HepG2 (cell line): ENCODE data around the gene SLC16A3. TPM values are rescaled to one million over a fixed set of nuclear protein-coding genes. Genes with fewer than 3 reads are reported as not detected.

ENCODE experiments used
- FOXP4 ChIP-seq: sonication (generic); formaldehyde crosslinking; IDR thresholded peaks from 2 replicates; pipeline ENCODE4 v1.4.0; 2020; ENCODE audit warnings: missing genetic modification reagents
- HNF1A ChIP-seq, 2 experiments: sonication (generic) in 1 of 2; formaldehyde crosslinking in 1 of 2; IDR thresholded peaks; 2 replicates each; pipeline versions ENCODE4 v1.4.0 to v1.6.1; 2016 to 2020; ENCODE audit warnings: borderline replicate concordance in 1 of 2, low read depth in 1 of 2, mild to moderate bottlenecking in 1 of 2, missing genetic modification reagents in 1 of 2
- IRF2 ChIP-seq: IDR thresholded peaks from 2 replicates; pipeline ENCODE4 v1.6.1; 2018; ENCODE audit warnings: missing genetic modification reagents, missing compliant biosample characterization
- MED13 ChIP-seq: sonication (generic); formaldehyde crosslinking; IDR thresholded peaks from 2 replicates; pipeline ENCODE4 v1.5.0; 2020; ENCODE audit warnings: missing genetic modification reagents
- PAF1 ChIP-seq: IDR thresholded peaks from 2 replicates; pipeline ENCODE4 v1.6.1; 2016; ENCODE audit warnings: missing genetic modification reagents, missing compliant biosample characterization
- THYN1 ChIP-seq: sonication (generic); formaldehyde crosslinking; IDR thresholded peaks from 2 replicates; pipeline ENCODE4 v1.8.1; 2023; ENCODE audit warnings: low read depth, mild to moderate bottlenecking, moderate library complexity, missing genetic modification reagents, borderline replicate concordance
- ZHX1 ChIP-seq: sonication (generic); formaldehyde crosslinking; IDR thresholded peaks from 2 replicates; pipeline ENCODE4 v1.8.1; 2022; ENCODE audit warnings: low read depth, mild to moderate bottlenecking, missing genetic modification reagents
- ZNF713 ChIP-seq: sonication (generic); formaldehyde crosslinking; IDR thresholded peaks from 2 replicates; pipeline ENCODE4 v1.4.0; 2020; ENCODE audit warnings: mild to moderate bottlenecking, missing genetic modification reagents
- polyA plus RNA-seq, 8 experiments: library from polyadenylated mRNA; depleted of rRNA in 3 of 8; stranded (reverse) in 7 of 8; unstranded in 1 of 8; fragments of >200 nt; fragmentation: Illumina TruSeq in 4 of 8; extraction: Trizol in 4 of 8; gene quantifications; 2 replicates each; pipeline versions ENCODE4 v1.2.1 to v1.2.3, GENCODE V29; 2011 to 2016; ENCODE audit warnings: low read depth in 4 of 8, missing spikeins in 1 of 8, mixed read lengths in 1 of 8; ENCODE audit not compliant: insufficient read depth in 1 of 8
- total RNA-seq, 5 experiments: library from RNA; depleted of rRNA; stranded (reverse); fragments of >200 nt; fragmentation: Illumina TruSeq; extraction: Trizol; gene quantifications; 2 replicates each; pipeline ENCODE4 v1.2.3, GENCODE V29; 2016; ENCODE audit warnings: low read depth in 1 of 5
- TF ChIP-seq, protein P1 (sequence below): sonication (generic); formaldehyde crosslinking; IDR thresholded peaks from 2 replicates; pipeline ENCODE4 v1.4.0; 2020; ENCODE audit warnings: missing genetic modification reagents

SLC16A3 gene
- total and polyA plus RNA-seq, 2 of the 13 experiments (the other 11 are each of a cell fraction or from before 2014, with no cell fraction given) = 242 to 349 TPM

- TF ChIP-seq FOXP4 (CRISPR knock-in tag) (peak; percentile 91), THYN1 (CRISPR knock-in tag) (no peak; the same call in 1 of the 2 replicates), IRF2 (CRISPR knock-in tag) (peak; percentile 97), ZNF713 (no peak; the same call in 1 of the 2 replicates), MED13 (CRISPR knock-in tag) (no peak), ZHX1 (CRISPR knock-in tag) (no peak), PAF1 (CRISPR knock-in tag) (no peak), HNF1A (IDR thresholded peaks at IDR 0.05; ENCODE audit: low read depth) (0 out of 2 replicates have a peak, but pooled peaks have one; percentile 33), HNF1A (CRISPR knock-in tag; IDR thresholded peaks at IDR 0.05; ENCODE audit: borderline replicate concordance) (peak; percentile 83)
- TF ChIP-seq, protein P1, sequence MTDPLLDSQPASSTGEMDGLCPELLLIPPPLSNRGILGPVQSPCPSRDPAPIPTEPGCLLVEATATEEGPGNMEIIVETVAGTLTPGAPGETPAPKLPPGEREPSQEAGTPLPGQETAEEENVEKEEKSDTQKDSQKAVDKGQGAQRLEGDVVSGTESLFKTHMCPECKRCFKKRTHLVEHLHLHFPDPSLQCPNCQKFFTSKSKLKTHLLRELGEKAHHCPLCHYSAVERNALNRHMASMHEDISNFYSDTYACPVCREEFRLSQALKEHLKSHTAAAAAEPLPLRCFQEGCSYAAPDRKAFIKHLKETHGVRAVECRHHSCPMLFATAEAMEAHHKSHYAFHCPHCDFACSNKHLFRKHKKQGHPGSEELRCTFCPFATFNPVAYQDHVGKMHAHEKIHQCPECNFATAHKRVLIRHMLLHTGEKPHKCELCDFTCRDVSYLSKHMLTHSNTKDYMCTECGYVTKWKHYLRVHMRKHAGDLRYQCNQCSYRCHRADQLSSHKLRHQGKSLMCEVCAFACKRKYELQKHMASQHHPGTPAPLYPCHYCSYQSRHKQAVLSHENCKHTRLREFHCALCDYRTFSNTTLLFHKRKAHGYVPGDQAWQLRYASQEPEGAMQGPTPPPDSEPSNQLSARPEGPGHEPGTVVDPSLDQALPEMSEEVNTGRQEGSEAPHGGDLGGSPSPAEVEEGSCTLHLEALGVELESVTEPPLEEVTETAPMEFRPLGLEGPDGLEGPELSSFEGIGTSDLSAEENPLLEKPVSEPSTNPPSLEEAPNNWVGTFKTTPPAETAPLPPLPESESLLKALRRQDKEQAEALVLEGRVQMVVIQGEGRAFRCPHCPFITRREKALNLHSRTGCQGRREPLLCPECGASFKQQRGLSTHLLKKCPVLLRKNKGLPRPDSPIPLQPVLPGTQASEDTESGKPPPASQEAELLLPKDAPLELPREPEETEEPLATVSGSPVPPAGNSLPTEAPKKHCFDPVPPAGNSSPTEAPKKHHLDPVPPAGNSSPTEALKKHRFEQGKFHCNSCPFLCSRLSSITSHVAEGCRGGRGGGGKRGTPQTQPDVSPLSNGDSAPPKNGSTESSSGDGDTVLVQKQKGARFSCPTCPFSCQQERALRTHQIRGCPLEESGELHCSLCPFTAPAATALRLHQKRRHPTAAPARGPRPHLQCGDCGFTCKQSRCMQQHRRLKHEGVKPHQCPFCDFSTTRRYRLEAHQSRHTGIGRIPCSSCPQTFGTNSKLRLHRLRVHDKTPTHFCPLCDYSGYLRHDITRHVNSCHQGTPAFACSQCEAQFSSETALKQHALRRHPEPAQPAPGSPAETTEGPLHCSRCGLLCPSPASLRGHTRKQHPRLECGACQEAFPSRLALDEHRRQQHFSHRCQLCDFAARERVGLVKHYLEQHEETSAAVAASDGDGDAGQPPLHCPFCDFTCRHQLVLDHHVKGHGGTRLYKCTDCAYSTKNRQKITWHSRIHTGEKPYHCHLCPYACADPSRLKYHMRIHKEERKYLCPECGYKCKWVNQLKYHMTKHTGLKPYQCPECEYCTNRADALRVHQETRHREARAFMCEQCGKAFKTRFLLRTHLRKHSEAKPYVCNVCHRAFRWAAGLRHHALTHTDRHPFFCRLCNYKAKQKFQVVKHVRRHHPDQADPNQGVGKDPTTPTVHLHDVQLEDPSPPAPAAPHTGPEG = 0 out of 2 replicates have a peak, but pooled peaks have one; percentile 29
Measured at GRCh38 chr17:82287868-82288801, 59.3 kb downstream of the SLC16A3 start (continued).
